MM.1S (cell line): ENCODE results near the gene RFNG.

Source experiments
- DNase-seq: peaks from one replicate; pipeline ENCODE4 v3.0.0-alpha.2; 2015
- H2AFZ ChIP-seq: fragments of 300-600 bp; sonication (generic); 2 replicates; pipeline ENCODE4 v1.6.0; 2016; ENCODE audit warnings: antibody characterized with exemption, low read length
- H3F3A ChIP-seq: fragments of 300-600 bp; sonication (generic); 2 replicates; pipeline ENCODE4 v1.6.1; 2016; ENCODE audit warnings: mild to moderate bottlenecking, antibody characterized with exemption, low read length, moderate library complexity, mixed read lengths; ENCODE audit not compliant: insufficient read depth
- H3K27ac ChIP-seq: fragments of 300-600 bp; sonication (generic); 2 replicates; pipeline ENCODE4 v1.5.1; 2016; ENCODE audit warnings: mild to moderate bottlenecking, low read length
- H3K27me3 ChIP-seq: fragments of 300-600 bp; sonication (generic); replicated peaks from 2 replicates; pipeline ENCODE4 v1.6.0; 2016; ENCODE audit warnings: low read length; ENCODE audit not compliant: insufficient read depth
- H3K36me3 ChIP-seq: fragments of 300-600 bp; sonication (generic); replicated peaks from 2 replicates; pipeline ENCODE4 v1.6.1; 2016; ENCODE audit warnings: mild to moderate bottlenecking, low read length, mixed read lengths; ENCODE audit not compliant: insufficient read depth
- H3K4me1 ChIP-seq: fragments of 300-600 bp; sonication (generic); 2 replicates; pipeline ENCODE4 v1.6.1; 2016; ENCODE audit warnings: low read length, mixed read lengths
- H3K4me2 ChIP-seq: fragments of 300-600 bp; sonication (generic); 2 replicates; pipeline ENCODE4 v1.6.0; 2016; ENCODE audit warnings: low read depth, low read length
- H3K4me3 ChIP-seq: fragments of 300-600 bp; sonication (generic); 2 replicates; pipeline ENCODE4 v1.5.1; 2016; ENCODE audit warnings: low read length, mixed read lengths
- H3K79me2 ChIP-seq: fragments of 300-600 bp; sonication (generic); 2 replicates; pipeline ENCODE4 v1.6.1; 2016; ENCODE audit warnings: mixed run types, low read length, mixed read lengths
- H3K9ac ChIP-seq: fragments of 300-600 bp; sonication (generic); 2 replicates; pipeline ENCODE4 v1.6.1; 2016; ENCODE audit warnings: low read length, mixed read lengths
- H3K9me2 ChIP-seq: fragments of 300-600 bp; sonication (generic); replicated peaks from 2 replicates; pipeline ENCODE4 v1.6.1; 2016; ENCODE audit warnings: mild to moderate bottlenecking, low read length, mixed read lengths; ENCODE audit not compliant: insufficient read depth
- H3K9me3 ChIP-seq: fragments of 300-600 bp; sonication (generic); replicated peaks from 2 replicates; pipeline ENCODE4 v1.6.1; 2016; ENCODE audit warnings: mild to moderate bottlenecking, low read length, mixed read lengths; ENCODE audit not compliant: insufficient read depth
- H4K20me1 ChIP-seq: fragments of 300-600 bp; sonication (generic); 2 replicates; pipeline ENCODE4 v1.6.1; 2016; ENCODE audit warnings: mild to moderate bottlenecking, low read length, moderate library complexity, mixed read lengths; ENCODE audit not compliant: insufficient read depth
- CTCF ChIP-seq: fragments of 300-600 bp; sonication (generic); IDR thresholded peaks from 2 replicates; pipeline ENCODE4 v1.5.1; 2016; ENCODE audit warnings: antibody characterized with exemption, low read length, mixed read lengths
- EZH2 ChIP-seq: fragments of 300-600 bp; sonication (generic); optimal IDR thresholded peaks from 2 replicates; pipeline ENCODE3; 2017; ENCODE audit warnings: low read depth, mild to moderate bottlenecking, antibody characterized with exemption, low read length, mixed read lengths
- EZH2phosphoT487 ChIP-seq: fragments of 300-600 bp; sonication (generic); IDR thresholded peaks from 2 replicates; pipeline ENCODE4 v1.6.1; 2018; ENCODE audit warnings: antibody characterized with exemption, low read length

RFNG gene

GRCh38 chr17:82097184-82097918, 45.7 kb upstream of the RFNG start:
- TF ChIP-seq EZH2phosphoT487 (no peak), CTCF (no peak), EZH2 (no peak)
- Histone ChIP-seq H4K20me1 (peaks cover 6% of the 10 kb centered on the region; the same call in 1 of the 2 replicates), H3K27me3 (no peaks in the 10 kb centered on the region), H3K36me3 (peaks cover 9% of the 10 kb centered on the region), H3K9ac (peak overlapping the region; percentile 90), H3K4me3 (peak overlapping the region; percentile 91), H3K79me2 (peaks cover 51% of the 10 kb centered on the region), H3K4me1 (peaks cover 17% of the 10 kb centered on the region), H3F3A (0 out of 2 replicates have a peak, but pooled peaks cover 6% of the 10 kb centered on the region), H3K4me2 (peak overlapping the region; percentile 99), H3K27ac (peak overlapping the region; percentile 56; the same call in 1 of the 2 replicates), H2AFZ (no peak overlapping the region), H3K9me2 (no peaks in the 10 kb centered on the region), H3K9me3 (no peaks in the 10 kb centered on the region)
- DNase-seq: peak; percentile 30

- DNase-seq: no peak
- H3K9me2 ChIP-seq: no peaks in the 10 kb centered on the region
- H4K20me1 ChIP-seq: peaks cover 6% of the 10 kb centered on the region; the same call in 1 of the 2 replicates
- H3K36me3 ChIP-seq: peaks cover 9% of the 10 kb centered on the region
- TF ChIP-seq EZH2phosphoT487: no peak
- no peak for TF ChIP-seq EZH2
- H3K79me2 ChIP-seq: peaks cover 53% of the 10 kb centered on the region
- no peak overlapping the region for H2AFZ ChIP-seq
- no peaks in the 10 kb centered on the region for H3K27me3 ChIP-seq
- 0 out of 2 replicates have a peak, but pooled peaks cover 6% of the 10 kb centered on the region for H3F3A ChIP-seq
- peak overlapping the region; percentile 90 for H3K9ac ChIP-seq
- peaks cover 17% of the 10 kb centered on the region for H3K4me1 ChIP-seq
- no peak overlapping the region; the same call in 1 of the 2 replicates for H3K27ac ChIP-seq
- H3K4me3 ChIP-seq: peak overlapping the region; percentile 91
- H3K9me3 ChIP-seq: no peaks in the 10 kb centered on the region
- H3K4me2 ChIP-seq: peak overlapping the region; percentile 99
Measured at GRCh38 chr17:82096709-82097183, 45.1 kb upstream of the RFNG start.

- Histone ChIP-seq H3K4me1 (peaks cover 17% of the 10 kb centered on the region), H3F3A (0 out of 2 replicates have a peak, but pooled peaks cover 6% of the 10 kb centered on the region), H3K27ac (no peak overlapping the region), H2AFZ (no peak overlapping the region), H3K4me2 (peak overlapping the region; percentile 99), H3K79me2 (peaks cover 55% of the 10 kb centered on the region), H3K36me3 (peaks cover 9% of the 10 kb centered on the region), H3K9ac (peak overlapping the region; percentile 90; the same call in 1 of the 2 replicates), H4K20me1 (peaks cover 6% of the 10 kb centered on the region; the same call in 1 of the 2 replicates), H3K9me3 (no peaks in the 10 kb centered on the region), H3K9me2 (no peaks in the 10 kb centered on the region), H3K4me3 (peak overlapping the region; percentile 91; the same call in 1 of the 2 replicates), H3K27me3 (no peaks in the 10 kb centered on the region)
- DNase-seq: no peak
- TF ChIP-seq EZH2: no peak
- TF ChIP-seq EZH2phosphoT487: no peak
- no peak for TF ChIP-seq CTCF
Measured at GRCh38 chr17:82095777-82096708, 44.4 kb upstream of the RFNG start.
